CD4-positive, alpha-beta T cell treated with Interleukin-10 for 1 hour (primary cell): ENCODE measurements around the gene RAB17.

ENCODE experiments used
- DNase-seq: peaks from one replicate; pipeline ENCODE4 v3.0.0-alpha.2; 2020

Gene RAB17

DNA sequence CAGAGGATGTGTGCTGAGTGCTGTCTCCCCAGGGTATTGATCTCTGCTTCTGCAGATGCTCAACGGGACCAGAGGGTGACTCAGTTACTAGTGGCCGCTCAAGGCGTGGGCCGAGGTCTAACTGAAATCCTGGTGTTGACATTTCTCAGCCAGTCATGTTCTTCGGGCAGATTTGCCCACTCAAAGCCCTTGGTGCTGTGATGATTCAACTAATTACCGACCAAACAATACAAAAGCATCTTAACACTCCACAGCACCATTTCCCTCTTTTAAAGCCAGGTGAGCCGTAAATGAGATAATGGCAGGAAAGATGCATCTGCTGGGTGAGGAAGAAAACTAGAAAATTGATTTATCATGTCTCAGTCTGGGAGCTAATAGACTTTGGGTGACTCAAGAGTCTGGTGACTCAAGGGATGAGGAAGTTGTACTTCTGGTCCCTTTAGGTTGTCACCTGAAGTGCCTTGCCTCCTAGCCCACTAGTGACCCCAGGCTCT, 56.8 kb downstream of the RAB17 start:
- no peak for DNase-seq

DNA sequence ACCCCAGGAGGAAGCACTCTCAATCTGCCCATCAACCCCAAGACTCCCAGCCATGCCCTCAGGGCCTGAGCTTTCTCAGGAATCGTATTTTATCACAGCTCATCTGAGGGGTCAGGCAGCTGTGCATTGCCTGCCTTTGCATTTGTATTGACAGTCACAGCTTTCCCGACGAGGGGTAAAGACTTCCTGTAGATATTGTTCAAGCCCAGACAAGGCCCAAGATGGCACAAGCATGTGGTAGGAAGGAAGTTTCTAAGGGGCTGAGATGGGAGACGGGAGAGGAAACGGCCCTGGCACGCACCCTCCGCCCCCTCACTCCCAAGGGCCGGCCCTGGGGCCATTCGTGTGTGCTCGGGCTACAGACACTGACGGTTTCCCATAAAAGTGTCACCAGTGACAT, 58.4 kb downstream of the RAB17 start:
- no peak for DNase-seq

DNA sequence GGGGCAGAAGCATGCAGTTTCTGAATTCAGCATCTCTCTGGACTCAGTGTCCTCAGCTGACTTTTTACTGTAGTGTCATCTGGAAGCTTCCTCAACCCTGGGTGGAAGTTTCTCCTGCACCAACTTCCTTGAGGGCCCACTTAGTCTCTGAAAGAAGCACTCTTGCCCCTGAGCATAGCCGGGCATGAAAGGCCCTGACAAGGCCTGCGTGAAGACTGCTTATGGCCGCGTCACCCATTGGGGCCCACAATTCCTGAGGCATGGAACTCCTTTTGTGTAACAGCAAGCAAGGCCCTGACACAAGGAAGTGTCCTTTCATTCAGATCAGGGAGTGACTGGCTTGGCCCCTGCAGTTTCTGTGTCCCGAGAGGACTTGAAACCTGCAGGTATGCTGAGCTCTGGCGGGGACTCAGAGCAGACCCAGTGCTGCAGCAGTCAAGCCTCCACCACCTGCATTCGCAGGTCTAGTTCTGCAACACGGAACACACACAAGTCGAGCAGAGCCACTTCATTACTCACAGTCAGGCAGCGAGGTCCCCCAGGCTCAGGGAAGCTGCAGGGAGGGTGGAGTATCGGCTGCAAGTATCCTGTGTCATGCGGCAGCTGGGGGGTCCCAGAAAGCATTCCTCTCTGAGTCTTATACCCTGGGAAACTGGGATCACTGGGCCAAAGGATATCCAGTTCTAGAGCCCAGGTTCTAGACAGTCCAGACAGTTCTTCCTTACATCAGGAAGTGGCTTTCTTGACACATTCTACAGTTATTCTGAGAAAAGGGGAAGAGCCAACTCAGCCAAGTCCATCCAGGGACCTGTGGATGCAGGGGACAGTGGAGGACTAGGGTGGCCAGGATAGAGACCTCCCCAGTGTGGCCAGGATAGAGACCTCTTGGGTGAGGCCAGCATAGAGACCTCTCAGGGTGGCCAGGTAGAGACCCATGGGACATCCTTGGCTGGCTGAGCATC, 59.8 kb downstream of the RAB17 start:
- no peak for DNase-seq

DNA sequence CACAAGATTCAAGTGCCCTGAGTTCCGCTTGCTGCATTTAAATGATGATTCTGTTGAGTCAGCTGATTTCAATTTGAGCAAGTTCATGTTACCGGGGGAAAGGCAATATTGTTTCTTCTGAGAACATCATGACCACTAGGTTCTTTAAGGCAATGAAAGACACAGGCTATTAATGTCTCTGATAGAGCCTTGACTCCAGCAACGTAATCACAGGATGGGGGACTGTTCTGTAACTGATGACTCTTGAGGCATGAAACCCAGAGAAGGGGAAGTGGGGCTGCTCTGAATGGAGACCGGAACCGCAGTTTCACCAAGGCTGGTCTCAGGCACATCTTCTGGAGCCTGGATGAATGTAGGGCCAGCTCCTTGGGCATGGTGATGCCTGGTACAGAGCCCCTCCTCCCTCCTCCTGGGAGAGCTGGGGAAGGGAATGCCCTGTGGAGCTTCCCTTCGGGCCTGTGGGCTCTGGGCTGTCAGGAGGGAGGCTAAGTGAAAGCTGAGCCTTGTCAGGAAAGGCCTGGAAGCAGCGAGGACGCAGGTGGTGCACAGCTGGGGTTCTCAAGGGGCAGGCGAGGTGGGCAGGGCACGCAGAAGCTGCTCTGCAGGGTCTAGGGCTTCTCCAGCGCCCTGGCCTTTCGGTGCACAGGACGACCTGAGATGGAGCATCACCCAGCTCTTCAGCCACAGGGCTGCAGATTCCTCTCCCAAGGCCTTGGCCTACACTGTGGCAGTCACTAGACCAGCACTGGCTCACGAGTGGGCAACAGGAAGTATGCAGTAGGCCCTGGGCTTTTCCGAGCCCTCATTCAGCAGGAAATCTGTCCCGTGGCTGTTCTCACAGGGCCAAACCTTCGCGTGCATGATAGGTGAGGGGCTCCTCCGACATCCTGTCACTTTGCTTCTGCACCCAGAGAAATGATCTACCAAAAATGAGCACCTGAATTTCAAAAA, 60.8 kb downstream of the RAB17 start:
- no peak for DNase-seq

DNA sequence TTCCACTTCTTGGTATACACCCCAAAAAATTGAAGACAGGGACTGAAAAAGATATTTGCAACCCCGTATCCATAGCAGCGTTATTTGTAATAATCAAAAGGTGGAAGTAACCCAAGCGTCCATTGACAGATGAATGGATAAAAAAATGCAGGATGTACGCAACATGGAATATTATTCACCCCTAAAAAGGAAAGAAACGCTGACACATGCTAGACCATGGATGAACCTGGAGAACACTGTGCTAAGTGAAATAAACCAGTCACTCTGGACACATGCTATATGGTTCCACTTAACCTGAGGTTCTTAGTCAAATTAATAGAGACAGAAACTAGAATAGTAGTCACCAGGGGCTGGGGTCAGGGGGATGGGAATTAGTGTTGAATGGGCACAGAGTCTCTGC, 62.8 kb downstream of the RAB17 start:
- no peak for DNase-seq

DNA sequence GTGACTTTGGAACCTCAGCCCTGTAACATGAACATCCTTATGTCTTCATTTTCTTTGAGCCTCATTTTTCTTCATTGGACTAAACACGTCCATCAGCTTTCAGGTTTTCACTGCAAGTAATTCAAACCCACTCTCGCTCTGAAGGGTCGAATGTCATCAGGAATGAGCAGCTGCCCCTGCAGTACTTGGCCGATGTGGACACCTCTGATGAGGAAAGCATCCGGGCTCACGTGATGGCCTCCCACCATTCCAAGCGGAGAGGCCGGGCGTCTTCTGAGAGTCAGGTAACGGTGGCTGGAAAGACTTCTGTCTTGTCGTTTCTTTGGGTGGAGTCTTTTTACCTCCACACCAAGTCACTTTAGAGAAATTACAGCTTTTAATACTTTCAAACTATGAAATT, 63.3 kb downstream of the RAB17 start:
- DNase-seq, result no peak

DNA sequence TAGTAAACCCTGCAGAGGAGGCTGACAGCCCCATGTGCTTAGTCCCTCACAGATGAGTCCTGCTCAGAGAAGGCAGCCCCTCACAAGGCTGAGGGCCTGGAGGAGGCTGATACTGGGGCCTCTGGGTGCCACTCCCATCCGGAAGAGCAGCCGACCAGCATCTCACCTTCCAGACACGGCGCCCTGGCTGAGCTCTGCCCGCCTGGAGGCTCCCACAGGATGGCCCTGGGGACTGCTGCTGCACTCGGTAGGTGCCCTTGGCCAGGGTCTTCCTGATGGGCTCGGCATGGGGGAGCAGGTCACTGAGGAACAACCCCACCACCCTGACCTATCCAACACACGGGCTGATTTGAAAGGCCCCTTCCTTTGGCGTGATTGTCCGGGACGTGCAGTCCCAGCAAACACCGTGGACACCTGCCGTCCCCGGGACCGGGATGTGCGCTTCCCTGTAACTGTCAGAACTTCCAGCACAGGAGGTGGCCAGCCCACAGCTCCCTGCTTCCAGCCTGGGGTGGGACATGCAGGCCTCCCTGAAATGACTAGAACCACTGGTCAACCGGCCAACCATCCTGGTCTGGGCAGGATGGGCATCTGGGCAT, 64.9 kb downstream of the RAB17 start:
- DNase-seq, result no peak

DNA sequence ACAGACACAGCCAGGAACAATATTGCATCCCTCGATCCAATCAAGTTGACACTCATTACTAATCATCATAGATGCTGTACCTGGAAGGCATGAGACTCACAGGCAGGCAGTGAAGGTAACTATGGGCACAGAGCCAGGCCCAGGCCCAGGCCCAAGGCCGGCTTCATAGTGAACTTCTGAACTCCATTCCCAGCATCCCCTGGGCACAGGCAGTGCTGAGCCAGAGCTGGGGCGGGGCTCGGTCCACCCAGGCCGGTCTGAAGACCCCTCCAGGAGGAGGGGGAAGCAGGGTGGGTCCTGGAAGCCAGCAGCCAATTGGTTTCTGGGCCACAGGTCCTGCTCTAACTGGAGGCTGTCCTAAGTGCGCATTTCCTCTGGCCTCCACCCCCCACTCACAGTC, 65.9 kb downstream of the RAB17 start:
- DNase-seq, result no peak
